Smooth muscle cell (in vitro differentiated cells): Measurements from ENCODE around the gene KDSR. TPM values are rescaled to one million over a fixed set of nuclear protein-coding genes. Genes with fewer than 3 reads are reported as not detected.

Experiments
- DNase-seq: peaks from one replicate; lab custom pipeline; 2025; ENCODE audit not compliant: unreplicated experiment; lab: John Stamatoyannopoulos, UW
- H2AFZ ChIP-seq: fragments of 200-600 bp; sonication (generic); 2 replicates; pipeline ENCODE4 v1.6.0; 2016; ENCODE audit warnings: antibody characterized with exemption, low read depth, mild to moderate bottlenecking
- H3F3A ChIP-seq: fragments of 200-600 bp; sonication (generic); 2 replicates; pipeline ENCODE4 v1.6.0; 2017; ENCODE audit warnings: antibody characterized with exemption, low read depth
- H3K27ac ChIP-seq: fragments of 200-600 bp; sonication (generic); 2 replicates; pipeline ENCODE4 v1.5.1; 2016; ENCODE audit warnings: low read depth, mild to moderate bottlenecking
- H3K27me3 ChIP-seq: fragments of 200-600 bp; sonication (generic); 2 replicates; pipeline ENCODE4 v1.6.1; 2016; ENCODE audit warnings: low read depth, mild to moderate bottlenecking
- H3K36me3 ChIP-seq: fragments of 200-600 bp; sonication (generic); 2 replicates; pipeline ENCODE4 v1.5.1; 2016; ENCODE audit warnings: low read depth
- H3K4me1 ChIP-seq: fragments of 200-600 bp; sonication (generic); 2 replicates; pipeline ENCODE4 v1.5.1; 2016; ENCODE audit warnings: low read depth
- H3K4me2 ChIP-seq: fragments of 200-600 bp; sonication (generic); 2 replicates; pipeline ENCODE4 v1.6.0; 2016; ENCODE audit warnings: mild to moderate bottlenecking
- H3K4me3 ChIP-seq: fragments of 200-600 bp; sonication (generic); 2 replicates; pipeline ENCODE4 v1.5.1; 2016; ENCODE audit warnings: mild to moderate bottlenecking
- H3K79me2 ChIP-seq: fragments of 200-600 bp; sonication (generic); 2 replicates; pipeline ENCODE4 v1.6.0; 2016; ENCODE audit warnings: low read depth, mild to moderate bottlenecking
- H3K9ac ChIP-seq: fragments of 200-600 bp; sonication (generic); 2 replicates; pipeline ENCODE4 v1.6.0; 2016; ENCODE audit warnings: low read depth
- H3K9me3 ChIP-seq: fragments of 200-600 bp; sonication (generic); replicated peaks from 2 replicates; pipeline ENCODE4 v1.5.1; 2016; ENCODE audit warnings: low read depth
- H4K20me1 ChIP-seq: fragments of 200-600 bp; sonication (generic); 2 replicates; pipeline ENCODE4 v1.6.0; 2016; ENCODE audit warnings: low read depth
- WGBS: methylation state at CpG from one replicate; pipeline ENCODE4 v1.1.7; 2016; ENCODE audit warnings: low lambda C conversion rate; 5-methylcytosine and 5-hydroxymethylcytosine counted together
- polyA plus RNA-seq: library from polyadenylated mRNA; unstranded; fragments of >200 nt; fragmentation: Nextera tagmentation; extraction: Ambion mirVana; gene quantifications from 2 replicates; pipeline ENCODE4 v1.2.1, GENCODE V29; 2016
- total RNA-seq: library from RNA; depleted of rRNA; stranded (reverse); fragments of >200 nt; gene quantifications from 2 replicates; pipeline ENCODE4 v1.2.3, GENCODE V29; 2014
- TF ChIP-seq, protein P1 (sequence below): fragments of 200-600 bp; sonication (generic); IDR thresholded peaks from 2 replicates; pipeline ENCODE4 v1.5.1; 2017; ENCODE audit warnings: borderline replicate concordance, mild to moderate bottlenecking, antibody characterized with exemption; ENCODE audit not compliant: insufficient read depth, poor library complexity, severe bottlenecking

Gene KDSR
- total and polyA plus RNA-seq, 2 experiments from 2014 or later = 34.5 to 47.4 TPM

DNA sequence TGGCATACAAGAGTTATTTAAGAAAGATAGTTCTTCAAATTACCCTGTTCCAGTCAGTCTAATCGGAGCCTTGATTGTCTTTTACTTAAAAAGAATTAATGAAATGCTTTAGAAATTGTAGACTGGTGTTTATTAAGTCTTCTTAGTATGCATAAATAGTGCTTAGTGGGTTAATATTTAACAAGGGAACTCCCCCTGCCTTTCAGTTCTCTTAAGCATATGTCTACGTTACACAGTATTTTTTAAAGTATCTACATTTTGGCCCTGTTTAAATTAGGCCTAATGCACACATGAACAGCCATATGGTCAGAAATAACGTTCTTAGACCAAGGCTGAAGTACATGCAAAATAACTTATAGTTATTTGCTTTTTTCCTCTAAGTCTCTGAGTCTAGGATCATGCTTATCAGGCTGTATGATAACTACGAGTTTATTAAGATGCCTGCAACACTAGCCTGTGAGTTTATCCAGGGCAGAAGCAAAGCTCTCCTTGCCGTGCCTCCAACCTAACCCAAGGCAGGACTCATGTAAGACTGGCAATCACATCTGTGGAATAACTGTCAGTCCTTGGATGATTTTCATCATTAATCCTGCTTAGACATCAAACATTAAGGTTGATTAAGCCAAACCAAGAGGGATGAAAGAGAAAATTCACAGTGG lies 54.1 kb downstream of the KDSR start:
- no peak overlapping the region for H3K4me3 ChIP-seq
- no peak for DNase-seq
- no peaks in the 10 kb centered on the region for H3K79me2 ChIP-seq
- H2AFZ ChIP-seq = no peak overlapping the region
- 42% methylated on average over 5 of the region's 5 CpGs for WGBS
- H3K9ac ChIP-seq = no peak overlapping the region
- no peaks in the 10 kb centered on the region for H4K20me1 ChIP-seq
- no peaks in the 10 kb centered on the region for H3K4me1 ChIP-seq
- H3K4me2 ChIP-seq = no peak overlapping the region
- H3K36me3 ChIP-seq = no peaks in the 10 kb centered on the region
- H3K9me3 ChIP-seq = no peaks in the 10 kb centered on the region
- peaks cover 43% of the 10 kb centered on the region for H3K27me3 ChIP-seq
- H3K27ac ChIP-seq = no peak overlapping the region
- TF ChIP-seq, protein P1, sequence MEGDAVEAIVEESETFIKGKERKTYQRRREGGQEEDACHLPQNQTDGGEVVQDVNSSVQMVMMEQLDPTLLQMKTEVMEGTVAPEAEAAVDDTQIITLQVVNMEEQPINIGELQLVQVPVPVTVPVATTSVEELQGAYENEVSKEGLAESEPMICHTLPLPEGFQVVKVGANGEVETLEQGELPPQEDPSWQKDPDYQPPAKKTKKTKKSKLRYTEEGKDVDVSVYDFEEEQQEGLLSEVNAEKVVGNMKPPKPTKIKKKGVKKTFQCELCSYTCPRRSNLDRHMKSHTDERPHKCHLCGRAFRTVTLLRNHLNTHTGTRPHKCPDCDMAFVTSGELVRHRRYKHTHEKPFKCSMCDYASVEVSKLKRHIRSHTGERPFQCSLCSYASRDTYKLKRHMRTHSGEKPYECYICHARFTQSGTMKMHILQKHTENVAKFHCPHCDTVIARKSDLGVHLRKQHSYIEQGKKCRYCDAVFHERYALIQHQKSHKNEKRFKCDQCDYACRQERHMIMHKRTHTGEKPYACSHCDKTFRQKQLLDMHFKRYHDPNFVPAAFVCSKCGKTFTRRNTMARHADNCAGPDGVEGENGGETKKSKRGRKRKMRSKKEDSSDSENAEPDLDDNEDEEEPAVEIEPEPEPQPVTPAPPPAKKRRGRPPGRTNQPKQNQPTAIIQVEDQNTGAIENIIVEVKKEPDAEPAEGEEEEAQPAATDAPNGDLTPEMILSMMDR = no peak
- H3F3A ChIP-seq = no peaks in the 10 kb centered on the region

DNA sequence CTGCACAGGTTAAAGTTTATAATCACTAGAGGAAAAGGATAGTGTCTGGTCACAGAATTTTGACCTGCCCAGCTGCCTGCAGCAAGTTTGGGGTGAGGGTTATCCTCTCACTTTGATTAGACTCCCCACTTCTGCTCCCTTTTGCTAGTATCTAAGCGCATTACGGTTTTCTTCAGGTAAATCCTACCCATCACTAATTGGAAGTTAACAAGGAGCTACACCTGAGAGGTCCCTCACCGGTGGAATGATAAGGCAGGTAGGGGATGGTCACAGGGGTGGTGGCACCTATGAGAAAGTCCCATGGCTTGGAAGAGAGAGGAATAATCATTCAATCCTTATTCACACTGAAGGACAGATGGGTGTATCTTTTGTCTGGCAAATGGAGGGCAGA lies 55.0 kb downstream of the KDSR start:
- Histone ChIP-seq H3K9me3 (no peaks in the 10 kb centered on the region), H3K79me2 (no peaks in the 10 kb centered on the region), H3K4me3 (no peak overlapping the region), H3K36me3 (no peaks in the 10 kb centered on the region), H3F3A (no peaks in the 10 kb centered on the region), H3K4me2 (no peak overlapping the region), H3K9ac (no peak overlapping the region), H3K27ac (no peak overlapping the region), H4K20me1 (no peaks in the 10 kb centered on the region), H2AFZ (no peak overlapping the region), H3K4me1 (no peaks in the 10 kb centered on the region), H3K27me3 (peaks cover 35% of the 10 kb centered on the region)
- DNase-seq = no peak
- TF ChIP-seq, protein P1 = no peak
- 95% methylated on average over 3 of the region's 3 CpGs for WGBS

DNA sequence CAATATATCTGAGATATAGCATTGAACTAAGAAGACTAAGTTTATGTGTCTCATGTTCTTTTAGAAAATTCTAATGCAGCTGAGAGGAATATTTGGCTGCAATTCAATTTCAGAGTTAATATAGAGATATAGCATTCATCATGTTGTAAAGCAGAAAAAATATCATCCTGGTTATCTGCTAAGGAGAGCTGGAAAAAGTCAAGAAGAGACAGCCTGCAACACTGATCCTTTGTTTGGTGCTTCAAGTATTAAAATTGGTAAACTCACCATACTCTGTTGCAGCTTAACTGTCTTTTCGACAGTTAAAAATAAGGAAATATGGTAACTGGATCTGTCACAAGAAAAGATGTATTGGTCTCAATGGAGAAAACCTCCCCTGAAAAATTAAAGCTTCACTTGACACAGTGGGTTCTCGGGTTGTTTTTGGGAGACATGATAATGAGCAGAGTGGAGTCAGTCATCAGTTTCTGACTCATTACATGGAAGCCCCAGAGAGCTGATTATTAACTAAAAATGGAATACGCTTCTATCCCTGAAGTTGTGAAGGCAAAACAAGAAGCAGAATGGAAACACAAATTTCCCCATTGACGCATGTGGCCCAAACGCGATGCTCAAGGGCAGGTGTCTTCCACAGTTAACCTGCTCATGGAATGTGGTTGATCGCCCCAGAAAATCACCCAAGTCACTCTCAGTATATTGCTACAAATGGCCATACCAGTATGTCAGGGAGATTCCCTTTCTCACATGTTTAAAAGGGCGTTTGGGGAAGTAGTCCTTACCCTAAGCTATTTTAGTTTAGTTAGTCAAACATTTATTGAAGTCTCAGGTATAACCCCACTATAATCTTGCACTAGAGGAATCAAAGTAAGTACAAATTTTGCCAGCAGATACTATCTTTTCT lies 55.6 kb downstream of the KDSR start:
- H2AFZ ChIP-seq = no peak overlapping the region
- H4K20me1 ChIP-seq = no peaks in the 10 kb centered on the region
- H3F3A ChIP-seq = no peaks in the 10 kb centered on the region
- no peak overlapping the region for H3K4me2 ChIP-seq
- H3K4me1 ChIP-seq = no peaks in the 10 kb centered on the region
- DNase-seq = no peak
- 74% methylated on average over 8 of the region's 8 CpGs for WGBS
- peaks cover 28% of the 10 kb centered on the region for H3K27me3 ChIP-seq
- H3K9me3 ChIP-seq = no peaks in the 10 kb centered on the region
- no peak overlapping the region for H3K4me3 ChIP-seq
- TF ChIP-seq, protein P1 = no peak
- H3K27ac ChIP-seq = no peak overlapping the region
- no peaks in the 10 kb centered on the region for H3K79me2 ChIP-seq
- no peaks in the 10 kb centered on the region for H3K36me3 ChIP-seq
- H3K9ac ChIP-seq = no peak overlapping the region
